ENCODE measurements around the gene ARID1A.
A peak's percentile ranks its signal among the peaks of the same experiment; 100 is the strongest.

The ARID1A gene

DNA sequence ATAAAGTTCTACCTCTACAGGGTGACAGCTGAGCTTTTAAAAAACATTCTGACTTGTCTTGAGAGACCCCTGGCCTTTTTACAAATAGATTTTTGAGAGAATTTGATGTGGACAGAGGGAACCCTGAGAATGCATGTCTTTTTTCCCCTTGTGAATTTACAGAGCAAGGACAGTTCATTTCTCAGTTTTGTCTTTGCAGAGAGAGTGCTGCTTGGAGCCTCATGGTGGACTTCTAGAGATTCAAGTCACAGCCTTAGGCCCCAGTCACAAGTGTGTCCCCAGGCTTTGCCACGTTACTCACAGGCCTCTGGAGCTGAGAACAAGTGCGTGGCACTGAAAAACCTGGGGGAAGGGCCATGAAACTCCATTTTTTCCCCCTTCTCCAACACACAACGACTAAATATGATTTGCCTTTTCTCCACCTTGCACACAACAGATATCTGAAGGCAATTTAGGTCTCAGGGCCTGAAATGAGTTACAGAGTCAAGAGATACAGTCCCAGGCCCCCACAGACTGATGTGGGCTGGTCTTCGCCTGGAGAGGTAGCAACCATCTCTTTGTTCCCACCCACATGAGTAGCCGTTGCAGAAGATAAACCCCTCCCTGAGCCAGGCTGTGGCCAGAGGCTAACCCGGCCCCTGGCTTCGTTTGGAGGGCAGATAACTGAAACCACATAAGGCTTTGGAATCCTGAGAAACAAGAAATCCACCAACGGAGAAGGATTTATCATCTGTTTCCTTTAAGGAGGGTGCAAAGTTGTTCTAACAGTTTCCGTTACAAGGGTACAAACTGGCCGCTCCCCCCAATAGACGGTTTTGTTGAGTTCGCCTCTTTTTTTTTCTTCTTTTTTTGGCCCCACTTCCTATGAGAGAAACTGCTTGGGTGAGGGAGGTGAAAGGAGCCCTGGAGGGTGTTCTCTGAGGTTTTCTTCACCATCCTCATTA lies 90.9 kb downstream of the ARID1A start:
- TF ChIP-seq, protein P1, sequence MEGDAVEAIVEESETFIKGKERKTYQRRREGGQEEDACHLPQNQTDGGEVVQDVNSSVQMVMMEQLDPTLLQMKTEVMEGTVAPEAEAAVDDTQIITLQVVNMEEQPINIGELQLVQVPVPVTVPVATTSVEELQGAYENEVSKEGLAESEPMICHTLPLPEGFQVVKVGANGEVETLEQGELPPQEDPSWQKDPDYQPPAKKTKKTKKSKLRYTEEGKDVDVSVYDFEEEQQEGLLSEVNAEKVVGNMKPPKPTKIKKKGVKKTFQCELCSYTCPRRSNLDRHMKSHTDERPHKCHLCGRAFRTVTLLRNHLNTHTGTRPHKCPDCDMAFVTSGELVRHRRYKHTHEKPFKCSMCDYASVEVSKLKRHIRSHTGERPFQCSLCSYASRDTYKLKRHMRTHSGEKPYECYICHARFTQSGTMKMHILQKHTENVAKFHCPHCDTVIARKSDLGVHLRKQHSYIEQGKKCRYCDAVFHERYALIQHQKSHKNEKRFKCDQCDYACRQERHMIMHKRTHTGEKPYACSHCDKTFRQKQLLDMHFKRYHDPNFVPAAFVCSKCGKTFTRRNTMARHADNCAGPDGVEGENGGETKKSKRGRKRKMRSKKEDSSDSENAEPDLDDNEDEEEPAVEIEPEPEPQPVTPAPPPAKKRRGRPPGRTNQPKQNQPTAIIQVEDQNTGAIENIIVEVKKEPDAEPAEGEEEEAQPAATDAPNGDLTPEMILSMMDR (IDR thresholded peaks at IDR 0.05; ENCODE audit: extremely low read depth, missing control alignments), result no peak
- peak; percentile 78 for DNase-seq (ENCODE audit: low spot score)

DNA sequence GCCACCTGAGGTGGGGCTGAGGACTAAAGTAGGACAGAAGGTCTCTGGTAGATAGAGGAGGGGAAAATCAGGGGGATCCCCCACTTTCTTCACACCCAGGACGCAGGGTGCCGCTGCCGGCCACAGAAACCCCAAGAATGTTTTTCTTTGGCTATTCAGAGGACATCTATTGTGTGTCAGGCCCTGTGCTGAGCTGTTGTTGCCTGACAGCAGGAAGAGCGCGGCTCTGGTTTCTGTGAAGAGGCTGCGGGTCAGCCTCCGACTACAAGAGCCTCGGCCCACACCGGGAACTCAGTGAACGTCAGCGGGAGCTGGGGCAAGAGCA lies 91.5 kb downstream of the ARID1A start:
- peak; percentile 86 for DNase-seq (ENCODE audit: low spot score)
- TF ChIP-seq, protein P1 (IDR thresholded peaks at IDR 0.05; ENCODE audit: extremely low read depth, missing control alignments), result no peak

DNA sequence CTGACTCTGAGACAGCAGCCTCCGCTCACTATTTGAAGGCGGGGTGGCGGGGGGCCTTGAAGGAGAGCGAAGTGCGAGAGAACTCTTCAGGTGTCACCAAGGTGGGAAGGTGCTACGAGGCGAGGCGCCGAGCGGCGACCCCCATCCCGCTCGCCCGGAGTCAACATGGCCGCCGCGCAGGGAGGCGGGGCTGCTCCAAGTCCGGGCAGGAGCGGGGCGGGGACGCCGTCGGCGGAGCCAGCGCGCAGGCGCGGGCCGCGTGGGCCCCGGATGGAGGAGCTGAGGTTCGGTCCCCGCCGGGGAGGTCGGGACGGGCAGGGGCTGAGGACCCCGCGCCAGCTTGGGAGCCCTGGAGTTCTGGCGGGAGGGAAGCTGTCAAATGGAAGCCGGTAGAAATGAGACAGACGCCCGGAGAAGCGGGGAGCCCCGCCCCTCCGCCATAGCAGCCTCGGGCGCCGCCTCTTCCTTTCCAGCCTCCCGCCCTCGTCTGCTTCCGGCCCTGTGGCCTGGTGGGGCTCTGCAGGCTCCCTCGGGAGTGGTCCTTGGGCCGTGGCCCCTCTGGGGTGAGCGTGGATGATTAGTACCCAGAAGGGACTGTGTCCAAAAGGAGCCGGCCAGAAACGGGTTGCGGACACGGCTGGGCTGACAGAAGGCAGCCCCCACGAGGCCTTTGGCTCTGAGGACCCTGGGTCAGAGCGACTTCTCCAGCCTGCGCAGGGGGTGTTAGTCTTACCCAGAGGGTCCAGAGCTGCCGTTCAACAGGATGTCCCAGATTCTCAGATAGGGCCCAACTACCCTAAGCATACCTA lies 92.1 kb downstream of the ARID1A start, which contains the start of gene PIGV:
TSS of gene PIGV (plus strand) at position 245 of the 809 bp plus-strand sequence. CDS start 2,866 bp downstream, outside the sequence.
- TF ChIP-seq, protein P1 (IDR thresholded peaks at IDR 0.05; ENCODE audit: extremely low read depth, missing control alignments), result no peak
- DNase-seq (ENCODE audit: low spot score), result peak; percentile 93

DNA sequence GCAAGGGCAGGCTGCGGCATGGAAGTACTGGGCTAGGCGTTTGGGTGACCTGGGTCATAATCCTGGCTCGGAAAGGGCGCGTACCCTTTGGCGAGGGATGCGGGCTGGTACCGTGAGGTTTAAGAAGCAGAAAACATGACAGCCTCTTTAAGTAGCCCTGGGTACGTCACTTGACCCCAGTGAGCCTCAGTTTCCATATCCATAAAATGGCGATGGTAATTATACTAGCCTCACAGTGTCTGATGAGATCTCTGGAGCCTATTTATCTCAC lies 92.6 kb downstream of the ARID1A start:
- TF ChIP-seq, protein P1 (IDR thresholded peaks at IDR 0.05; ENCODE audit: extremely low read depth, missing control alignments), result no peak
- no peak for DNase-seq (ENCODE audit: low spot score)

DNA sequence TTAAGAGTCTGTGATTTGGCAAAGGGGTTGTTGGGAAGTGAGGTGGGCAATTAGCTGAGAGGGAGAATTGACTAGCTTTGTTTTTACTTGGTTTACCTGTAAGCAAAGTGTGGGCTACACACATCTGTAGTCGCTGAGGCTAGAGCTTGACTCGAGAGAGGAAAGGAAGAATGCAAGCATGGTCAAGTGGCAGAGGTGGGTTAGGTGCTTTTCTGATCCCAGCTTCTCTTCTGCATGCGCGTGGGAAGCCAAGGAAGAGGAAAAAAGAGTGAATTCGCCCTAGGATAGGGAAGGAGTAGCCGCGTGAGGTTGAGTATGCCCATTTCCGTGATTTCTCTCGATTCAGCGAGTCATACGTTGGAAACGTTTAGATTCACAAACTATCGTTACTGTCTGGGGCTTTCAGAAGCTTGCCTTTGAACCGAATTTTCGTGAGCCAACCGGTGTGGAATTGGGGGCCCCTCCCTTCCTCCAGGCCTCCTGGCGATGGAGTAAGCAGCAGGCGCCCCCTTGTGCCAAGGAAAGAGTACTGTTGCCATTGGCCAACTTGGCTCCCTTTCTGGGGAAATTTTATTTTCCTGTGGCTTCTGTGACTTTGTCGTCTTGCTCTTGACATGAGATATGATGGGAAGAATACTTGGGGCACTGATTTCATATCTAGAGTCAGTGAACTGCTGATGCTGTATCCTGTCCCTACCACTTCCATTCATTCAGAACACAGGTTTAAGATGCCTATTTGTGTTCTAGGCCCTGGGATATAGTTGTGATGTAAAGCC lies 93.2 kb downstream of the ARID1A start:
- TF ChIP-seq, protein P1 (IDR thresholded peaks at IDR 0.05; ENCODE audit: extremely low read depth, missing control alignments), result peak; percentile 73
- DNase-seq (ENCODE audit: low spot score), result peak; percentile 87

DNA sequence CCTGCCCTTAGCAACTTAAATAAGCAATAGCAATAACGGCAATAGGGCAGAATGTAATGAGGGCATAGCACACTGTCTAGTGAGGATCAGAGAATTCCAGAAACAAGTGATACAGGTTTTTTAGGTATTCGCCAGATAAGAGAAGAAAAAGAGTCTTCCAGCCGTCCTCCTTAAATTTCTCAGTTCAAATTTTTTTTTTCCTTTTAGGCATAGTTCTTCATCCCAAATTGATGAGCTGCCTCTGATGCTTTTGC lies 93.7 kb downstream of the ARID1A start:
- no peak for DNase-seq (ENCODE audit: low spot score)
- TF ChIP-seq, protein P1 (IDR thresholded peaks at IDR 0.05; ENCODE audit: extremely low read depth, missing control alignments), result no peak

DNA sequence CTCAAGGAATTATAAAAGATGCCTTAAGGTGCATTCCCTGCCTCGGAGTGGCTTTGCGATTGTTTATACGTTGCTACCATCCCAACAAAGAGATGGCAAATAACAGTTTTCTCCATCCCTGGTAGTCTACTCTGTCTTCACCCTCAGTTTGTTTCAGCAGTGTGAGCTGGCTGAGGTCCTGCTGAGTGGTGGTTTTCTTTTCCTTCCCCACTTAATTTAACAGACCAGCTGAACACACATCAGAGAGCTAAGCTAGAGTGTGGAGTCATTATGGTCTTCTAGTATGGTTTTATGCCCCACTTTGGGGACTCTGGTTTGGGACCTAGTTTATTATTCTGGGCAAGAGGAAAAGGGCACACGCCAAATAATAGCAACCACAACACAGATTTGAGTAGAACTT lies 94.1 kb downstream of the ARID1A start:
- TF ChIP-seq, protein P1 (IDR thresholded peaks at IDR 0.05; ENCODE audit: extremely low read depth, missing control alignments), result no peak
- no peak for DNase-seq (ENCODE audit: low spot score)
